ENCODE results near the gene NBEA. TPM values are rescaled to one million over a fixed set of nuclear protein-coding genes. Genes with fewer than 3 reads are reported as not detected.
A peak's percentile ranks its signal among the peaks of the same experiment; 100 is the strongest.

NBEA gene
- total RNA-seq, 1 donor from 2014 or later = 27.3 TPM

DNA sequence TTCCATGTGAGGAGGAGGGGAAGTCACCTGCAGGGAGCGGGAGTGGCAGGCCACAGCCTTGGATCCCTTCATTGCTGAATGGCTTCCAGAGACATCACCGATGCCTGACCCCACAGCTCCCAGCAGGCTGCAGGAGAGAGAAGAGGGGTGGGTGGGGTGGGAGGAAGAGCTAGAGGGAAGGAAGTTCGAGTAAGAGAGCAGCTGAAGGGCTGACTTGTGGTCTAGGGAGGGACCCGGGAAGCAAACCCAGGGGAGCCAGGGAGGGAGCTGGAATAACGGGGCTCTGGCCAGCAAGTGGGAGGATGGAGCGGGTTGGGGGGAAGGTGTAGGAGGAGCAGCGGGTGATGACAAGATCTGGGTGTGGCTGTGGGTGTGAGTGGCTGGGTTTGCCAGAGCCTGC is 764.2 kb downstream of the NBEA start:
- intact Hi-C loops (cut with DNase I) = no loop called here
- no peak for DNase-seq (ENCODE audit: low spot score)

DNA sequence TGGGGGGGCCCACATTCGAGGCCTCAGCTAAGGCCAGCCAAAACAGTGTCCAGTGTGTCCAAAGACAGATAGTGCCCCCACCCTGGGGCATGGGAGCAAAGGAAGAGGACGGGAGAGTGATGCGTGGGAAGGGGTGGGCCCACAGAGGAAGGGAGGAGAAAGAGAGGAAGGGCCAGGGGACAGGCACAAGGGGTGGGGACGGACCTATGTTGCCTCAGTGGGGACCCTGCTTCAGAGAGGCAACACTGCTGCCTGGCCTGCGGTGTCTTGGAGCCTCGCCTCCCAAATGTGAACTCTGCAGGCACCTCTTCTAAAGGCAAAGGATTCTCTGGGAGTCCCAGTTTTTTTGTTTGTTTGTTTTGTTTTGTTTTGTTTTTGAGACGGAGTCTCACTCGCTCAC is 764.7 kb downstream of the NBEA start:
- intact Hi-C loops (cut with DNase I) = no loop called here
- DNase-seq (ENCODE audit: low spot score) = peak; percentile 66

DNA sequence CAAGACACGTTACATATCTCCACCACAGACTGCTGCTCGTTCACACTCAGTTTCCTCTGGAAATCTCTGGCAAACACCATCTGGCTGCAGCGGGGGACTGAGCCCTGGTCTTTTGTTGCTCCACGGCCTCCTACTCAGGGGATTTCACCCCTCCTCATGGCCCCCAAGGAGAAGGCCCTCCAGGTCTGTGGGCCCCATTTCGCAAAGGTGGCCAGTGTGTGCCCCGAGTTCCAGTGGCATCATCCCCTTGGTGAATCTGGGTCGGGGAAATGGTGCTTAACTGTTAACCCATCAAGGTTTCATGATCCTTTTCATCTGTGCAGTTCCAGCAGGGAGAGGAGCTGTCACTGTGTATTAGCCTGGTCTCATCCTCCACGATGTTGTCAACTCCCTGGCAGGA is 769.8 kb downstream of the NBEA start:
- intact Hi-C loops (cut with DNase I) = no loop called here

DNA sequence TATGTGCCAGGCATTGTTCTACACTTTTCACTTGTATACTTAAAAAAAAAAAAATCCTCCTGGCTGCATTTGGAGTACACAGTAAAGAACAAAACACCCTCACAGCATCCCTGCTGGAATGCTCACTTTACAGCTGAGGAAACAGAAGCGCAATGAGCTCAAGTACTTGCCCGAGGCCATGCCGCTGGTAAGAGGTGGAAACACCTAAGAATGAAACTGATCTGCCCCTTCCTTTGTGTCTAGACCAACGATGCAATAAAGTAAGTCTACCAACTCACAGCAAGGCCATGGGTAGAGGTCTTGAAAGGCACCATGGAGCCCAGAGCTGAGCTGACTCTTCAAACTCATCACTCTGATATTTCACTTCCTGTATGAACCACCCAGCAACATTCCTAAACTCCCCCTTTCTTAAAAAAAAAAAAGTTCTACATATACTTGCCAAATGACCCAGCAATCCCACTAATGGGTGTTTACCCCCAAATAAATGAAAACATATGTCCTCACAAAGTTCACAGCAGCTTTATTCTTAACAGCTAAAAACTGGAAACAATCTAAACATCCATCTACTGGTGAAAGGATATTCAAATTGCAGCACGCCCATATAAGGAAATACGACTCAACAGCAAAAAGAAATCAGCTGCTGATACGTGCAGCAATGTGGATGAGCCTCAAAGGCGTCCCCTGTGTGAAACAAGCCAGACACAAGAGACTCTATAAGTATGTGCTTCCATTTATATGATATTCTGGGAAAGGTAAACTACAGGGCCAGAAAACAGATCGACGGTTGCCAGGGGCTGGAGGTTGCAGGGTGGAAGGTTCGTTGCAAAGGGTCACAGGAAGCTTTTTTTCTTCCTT is 771.1 kb downstream of the NBEA start:
- DNase-seq (ENCODE audit: low spot score) = peak; percentile 24
- intact Hi-C loops (cut with DNase I) = no loop called here

More for the DNA sequence above, 769.8 kb downstream of the NBEA start:
- peak; percentile 6 for DNase-seq (ENCODE audit: low spot score)

DNA sequence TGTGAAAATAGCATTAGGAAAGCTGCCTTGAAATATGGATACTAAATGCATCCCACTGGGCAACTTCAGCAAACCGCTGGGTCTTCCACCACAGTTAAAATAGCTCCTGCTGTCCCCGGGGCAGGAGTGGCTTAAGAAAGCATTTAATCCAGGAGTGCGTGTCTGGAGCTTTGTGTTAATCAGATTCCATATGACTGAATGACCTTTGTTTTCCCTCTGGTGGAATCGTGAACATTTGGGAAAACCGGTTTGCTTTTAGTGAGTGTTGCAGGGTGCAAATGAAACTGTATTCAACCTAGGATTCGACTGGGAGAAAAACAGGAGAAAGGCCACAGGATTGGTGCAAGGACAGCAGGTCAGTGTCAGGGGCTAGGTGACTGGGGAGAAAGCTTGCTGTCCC is 772.1 kb downstream of the NBEA start:
- DNase-seq (ENCODE audit: low spot score) = no peak
- intact Hi-C loops (cut with DNase I) = no loop called here

DNA sequence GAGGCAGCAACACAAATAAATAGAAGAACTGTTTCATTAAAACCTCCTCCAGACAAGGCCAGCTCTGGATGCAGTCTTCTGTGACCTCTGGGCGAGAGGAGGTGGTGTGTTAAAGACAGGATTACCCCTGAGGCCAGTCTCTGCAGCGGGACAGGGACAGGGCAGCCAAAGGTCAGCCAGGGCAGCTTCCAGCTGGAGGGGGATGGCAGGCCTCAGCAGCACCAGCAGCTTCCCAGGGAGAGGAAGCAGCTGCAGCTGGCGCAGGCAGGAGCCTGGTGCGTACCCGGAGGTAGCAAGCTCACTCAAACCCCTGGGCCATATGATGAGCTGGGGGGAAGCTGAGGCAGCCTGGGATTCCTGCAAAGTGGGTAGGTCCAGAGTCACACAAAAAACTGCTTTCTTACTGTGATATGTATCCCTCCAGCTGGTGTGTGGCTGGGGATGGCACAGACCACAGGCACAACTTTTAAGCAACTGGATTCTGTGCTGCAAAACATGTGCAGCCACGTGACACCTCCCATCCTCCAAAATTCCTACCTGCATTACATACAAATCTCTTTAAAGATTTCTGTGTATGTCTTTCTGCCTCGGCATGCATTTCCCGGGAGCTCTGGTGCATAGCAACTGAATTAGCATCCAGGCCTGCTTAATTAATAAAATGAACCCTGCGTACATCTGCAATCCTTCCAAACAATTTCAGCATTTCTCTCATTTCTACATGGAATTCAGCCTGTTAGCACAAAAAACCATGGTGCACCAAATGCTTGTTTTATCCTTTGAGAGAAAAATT is 772.7 kb downstream of the NBEA start:
- no peak for DNase-seq (ENCODE audit: low spot score)
- intact Hi-C loops (cut with DNase I) = no loop called here

DNA sequence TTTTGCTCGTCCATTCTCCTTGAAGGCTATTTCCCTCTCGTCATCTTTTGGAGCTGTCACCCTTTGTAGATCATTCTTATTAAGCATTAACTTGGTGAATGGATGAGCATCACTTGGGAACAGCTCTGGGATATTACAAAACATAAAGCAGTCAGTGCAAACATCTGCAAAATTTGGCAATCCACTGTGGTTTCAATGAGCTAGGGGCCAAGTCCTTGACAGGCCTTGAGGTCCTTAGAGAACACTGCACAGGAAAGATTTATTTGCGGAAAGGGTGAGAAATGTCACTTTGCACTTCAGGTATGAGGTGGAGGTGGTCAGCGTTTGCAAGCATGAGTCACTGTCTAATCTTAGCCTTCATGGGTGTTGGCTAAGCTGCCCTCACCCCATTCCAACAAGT is 774.1 kb downstream of the NBEA start:
- DNase-seq (ENCODE audit: low spot score) = no peak
- intact Hi-C loops (cut with DNase I) = no loop called here

DNA sequence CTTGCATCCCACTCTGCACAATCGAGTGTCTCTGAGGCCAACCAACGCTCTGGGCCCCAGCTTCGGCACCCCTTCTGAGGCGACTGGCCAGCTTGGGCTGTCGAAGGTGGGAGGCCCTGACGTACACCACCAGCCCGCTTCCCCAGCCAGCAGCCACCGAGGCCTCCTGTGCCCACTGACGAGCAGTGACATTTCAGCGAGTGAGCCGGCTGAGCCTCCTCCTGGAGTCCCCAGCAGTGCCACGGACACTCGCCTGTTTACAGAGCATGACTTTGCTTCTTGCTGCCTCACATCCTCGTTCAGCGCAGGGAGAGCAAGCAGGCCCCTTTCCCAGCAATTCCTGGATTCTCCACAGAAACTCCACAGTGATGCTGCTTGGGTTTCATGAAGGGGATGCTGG is 774.7 kb downstream of the NBEA start:
- no peak for DNase-seq (ENCODE audit: low spot score)
- intact Hi-C loops (cut with DNase I) = no loop called here

DNA sequence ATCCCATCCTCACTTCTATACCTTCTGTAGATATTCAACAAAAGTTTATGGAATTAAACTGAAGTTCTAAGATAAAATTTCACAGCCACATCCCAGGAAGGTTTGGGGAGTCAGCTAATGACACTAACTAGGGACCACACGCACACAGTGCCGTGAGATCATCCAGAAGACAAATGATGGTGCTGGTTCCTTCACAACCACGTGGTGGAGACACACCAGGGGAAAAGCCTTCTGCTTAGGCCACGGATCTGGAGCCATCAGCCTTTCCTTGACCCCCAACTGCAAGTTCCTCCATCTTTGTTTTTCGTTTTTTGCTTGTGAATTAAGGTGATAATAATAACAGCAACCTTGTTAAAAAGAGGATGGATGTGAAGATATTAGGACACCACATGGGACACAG is 776.0 kb downstream of the NBEA start:
- intact Hi-C loops (cut with DNase I) = no loop called here
- no peak for DNase-seq (ENCODE audit: low spot score)

DNA sequence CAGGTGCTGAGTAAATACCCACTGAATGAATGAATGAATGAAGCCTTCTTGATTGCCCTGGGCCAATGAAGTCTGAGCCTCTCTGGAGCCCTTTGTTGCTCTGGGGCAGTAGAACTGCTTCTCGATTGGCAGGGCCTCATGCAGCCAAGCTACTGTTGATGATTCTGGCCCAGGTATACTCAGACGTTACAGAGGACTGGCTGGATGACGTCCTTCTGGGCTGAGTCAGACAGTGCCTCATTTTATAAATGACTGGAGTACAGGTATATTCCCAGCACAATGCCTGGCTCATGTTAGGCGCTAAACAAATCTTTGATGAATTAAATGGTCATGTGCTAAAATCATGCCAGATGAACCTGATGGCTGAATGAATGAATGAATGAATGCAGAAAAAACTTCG is 778.2 kb downstream of the NBEA start:
- intact Hi-C loops (cut with DNase I) = loop anchor here (5.0 kb wide), 1 partner anchor 508 kb away; no protein-coding TSS in a partner anchor
- no peak for DNase-seq (ENCODE audit: low spot score)

DNA sequence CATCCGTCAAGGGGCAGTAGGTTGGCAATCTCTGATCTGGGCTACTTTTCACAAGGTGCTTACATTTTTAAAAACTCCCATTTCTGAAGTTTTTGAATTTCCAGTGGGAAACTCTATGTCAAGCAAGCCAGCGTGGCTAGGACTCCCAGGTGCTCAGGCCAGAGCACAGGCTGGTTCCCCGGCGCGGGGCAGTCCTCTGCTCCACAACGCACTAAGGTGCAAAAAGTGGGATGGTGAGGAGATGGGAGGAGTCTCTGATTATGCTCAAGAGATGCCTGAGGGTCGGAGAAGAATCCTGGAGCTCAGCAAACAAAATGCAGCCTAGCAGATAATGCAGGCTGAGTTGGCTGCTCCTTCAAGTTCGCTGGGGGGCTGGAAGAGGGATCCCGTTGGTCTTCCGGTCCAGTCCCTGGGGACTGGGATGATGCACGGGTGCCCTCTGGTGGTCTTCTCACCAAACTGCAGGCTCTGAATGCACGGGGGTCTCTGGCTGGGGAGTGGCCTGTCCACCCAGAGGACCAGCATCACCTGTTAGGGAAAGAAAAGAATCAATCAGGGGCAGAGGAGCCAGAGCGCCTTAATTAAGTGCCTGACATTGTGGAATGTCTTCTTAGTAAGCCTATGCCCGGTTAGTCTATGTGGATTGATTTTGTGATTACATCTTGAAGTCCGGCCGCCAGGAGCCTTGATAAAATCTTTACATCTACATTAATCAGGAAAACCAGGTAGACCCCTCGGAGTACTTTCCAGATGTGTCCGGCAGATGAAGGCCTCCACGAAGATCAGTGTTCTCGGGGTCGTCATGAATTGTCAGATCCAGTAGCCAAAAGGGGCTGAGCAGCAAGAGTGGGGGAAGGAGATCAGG is 778.9 kb downstream of the NBEA start:
- no peak for DNase-seq (ENCODE audit: low spot score)
- intact Hi-C loops (cut with DNase I) = loop anchor here (5.0 kb wide), 1 partner anchor 509 kb away; no protein-coding TSS in a partner anchor

All from cardiac septum (tissue), 1 donor.